NB4 (cell line): ENCODE measurements around the gene NCAPG2.

Experiments used
- TF ChIP-seq, protein P1 (sequence below): IDR thresholded peaks from 2 replicates; pipeline ENCODE4 v1.6.1; 2011; ENCODE audit warnings: low read depth, low read length
- TF ChIP-seq, protein P2 (sequence below): IDR thresholded peaks from one replicate; pipeline ENCODE4 v1.5.1; 2012; ENCODE audit warnings: low read depth, low read length

DNA sequence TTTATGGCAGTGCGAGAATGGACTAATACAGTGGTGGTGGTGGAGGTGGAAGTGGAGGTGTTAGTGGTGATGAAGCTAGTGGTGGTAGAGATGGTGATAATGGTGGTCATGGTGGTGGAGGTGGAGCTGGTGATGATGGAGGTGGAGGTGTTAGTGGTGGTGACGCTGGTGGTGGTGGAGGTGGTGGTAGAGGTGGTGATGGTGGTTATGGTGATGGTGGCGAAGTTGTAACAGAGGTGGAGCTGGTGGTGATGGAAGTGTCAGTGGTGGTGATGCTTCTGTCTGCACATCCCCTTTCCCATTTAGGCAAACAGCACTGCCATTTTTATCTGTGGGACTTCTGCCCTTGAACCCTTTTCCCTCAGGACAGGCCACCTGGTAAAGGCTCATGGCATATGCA is 109.5 kb downstream of the NCAPG2 start:
- TF ChIP-seq, protein P1, sequence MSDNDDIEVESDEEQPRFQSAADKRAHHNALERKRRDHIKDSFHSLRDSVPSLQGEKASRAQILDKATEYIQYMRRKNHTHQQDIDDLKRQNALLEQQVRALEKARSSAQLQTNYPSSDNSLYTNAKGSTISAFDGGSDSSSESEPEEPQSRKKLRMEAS, result no peak
- TF ChIP-seq, protein P2, sequence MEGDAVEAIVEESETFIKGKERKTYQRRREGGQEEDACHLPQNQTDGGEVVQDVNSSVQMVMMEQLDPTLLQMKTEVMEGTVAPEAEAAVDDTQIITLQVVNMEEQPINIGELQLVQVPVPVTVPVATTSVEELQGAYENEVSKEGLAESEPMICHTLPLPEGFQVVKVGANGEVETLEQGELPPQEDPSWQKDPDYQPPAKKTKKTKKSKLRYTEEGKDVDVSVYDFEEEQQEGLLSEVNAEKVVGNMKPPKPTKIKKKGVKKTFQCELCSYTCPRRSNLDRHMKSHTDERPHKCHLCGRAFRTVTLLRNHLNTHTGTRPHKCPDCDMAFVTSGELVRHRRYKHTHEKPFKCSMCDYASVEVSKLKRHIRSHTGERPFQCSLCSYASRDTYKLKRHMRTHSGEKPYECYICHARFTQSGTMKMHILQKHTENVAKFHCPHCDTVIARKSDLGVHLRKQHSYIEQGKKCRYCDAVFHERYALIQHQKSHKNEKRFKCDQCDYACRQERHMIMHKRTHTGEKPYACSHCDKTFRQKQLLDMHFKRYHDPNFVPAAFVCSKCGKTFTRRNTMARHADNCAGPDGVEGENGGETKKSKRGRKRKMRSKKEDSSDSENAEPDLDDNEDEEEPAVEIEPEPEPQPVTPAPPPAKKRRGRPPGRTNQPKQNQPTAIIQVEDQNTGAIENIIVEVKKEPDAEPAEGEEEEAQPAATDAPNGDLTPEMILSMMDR, result no peak
